ENCODE measurements around the gene COX4I2.
"Not testable (repeated sequence)": the region's sequence is repeated elsewhere in the genome, so short reads cannot be mapped to it uniquely, and the experiment has no call there.

Gene COX4I2

GRCh38 chr20:31608251-31608945 lies 29.3 kb upstream of the COX4I2 start:
- DNase-seq (ENCODE audit: low read depth) = no peak
- no peak overlapping the region for H3K4me3 ChIP-seq (ENCODE audit: low read depth, low read length)
- TF ChIP-seq, protein P1, sequence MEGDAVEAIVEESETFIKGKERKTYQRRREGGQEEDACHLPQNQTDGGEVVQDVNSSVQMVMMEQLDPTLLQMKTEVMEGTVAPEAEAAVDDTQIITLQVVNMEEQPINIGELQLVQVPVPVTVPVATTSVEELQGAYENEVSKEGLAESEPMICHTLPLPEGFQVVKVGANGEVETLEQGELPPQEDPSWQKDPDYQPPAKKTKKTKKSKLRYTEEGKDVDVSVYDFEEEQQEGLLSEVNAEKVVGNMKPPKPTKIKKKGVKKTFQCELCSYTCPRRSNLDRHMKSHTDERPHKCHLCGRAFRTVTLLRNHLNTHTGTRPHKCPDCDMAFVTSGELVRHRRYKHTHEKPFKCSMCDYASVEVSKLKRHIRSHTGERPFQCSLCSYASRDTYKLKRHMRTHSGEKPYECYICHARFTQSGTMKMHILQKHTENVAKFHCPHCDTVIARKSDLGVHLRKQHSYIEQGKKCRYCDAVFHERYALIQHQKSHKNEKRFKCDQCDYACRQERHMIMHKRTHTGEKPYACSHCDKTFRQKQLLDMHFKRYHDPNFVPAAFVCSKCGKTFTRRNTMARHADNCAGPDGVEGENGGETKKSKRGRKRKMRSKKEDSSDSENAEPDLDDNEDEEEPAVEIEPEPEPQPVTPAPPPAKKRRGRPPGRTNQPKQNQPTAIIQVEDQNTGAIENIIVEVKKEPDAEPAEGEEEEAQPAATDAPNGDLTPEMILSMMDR (IDR thresholded peaks at IDR 0.05; ENCODE audit: low read depth, low read length, missing control alignments) = no peak

- H3K4me3 ChIP-seq (ENCODE audit: low read depth, low read length); DNase-seq (ENCODE audit: low read depth): not testable (repeated sequence)
These were observed 25.5 kb upstream of the COX4I2 start for GRCh38 chr20:31612271-31612640.

GRCh38 chr20:31615416-31615815 lies 22.3 kb upstream of the COX4I2 start:
- no peak overlapping the region for H3K4me3 ChIP-seq (ENCODE audit: low read depth, low read length)
- DNase-seq (ENCODE audit: low read depth) = no peak
- TF ChIP-seq, protein P1 (IDR thresholded peaks at IDR 0.05; ENCODE audit: low read depth, low read length, missing control alignments) = no peak

GRCh38 chr20:31617432-31618104 lies 20.1 kb upstream of the COX4I2 start:
- TF ChIP-seq, protein P1 (IDR thresholded peaks at IDR 0.05; ENCODE audit: low read depth, low read length, missing control alignments) = no peak
- no peak overlapping the region for H3K4me3 ChIP-seq (ENCODE audit: low read depth, low read length)
- DNase-seq (ENCODE audit: low read depth) = no peak

GRCh38 chr20:31620246-31620645 lies 17.5 kb upstream of the COX4I2 start:
- TF ChIP-seq, protein P1 (IDR thresholded peaks at IDR 0.05; ENCODE audit: low read depth, low read length, missing control alignments) = no peak
- H3K4me3 ChIP-seq (ENCODE audit: low read depth, low read length) = no peak overlapping the region
- no peak for DNase-seq (ENCODE audit: low read depth)

DNA sequence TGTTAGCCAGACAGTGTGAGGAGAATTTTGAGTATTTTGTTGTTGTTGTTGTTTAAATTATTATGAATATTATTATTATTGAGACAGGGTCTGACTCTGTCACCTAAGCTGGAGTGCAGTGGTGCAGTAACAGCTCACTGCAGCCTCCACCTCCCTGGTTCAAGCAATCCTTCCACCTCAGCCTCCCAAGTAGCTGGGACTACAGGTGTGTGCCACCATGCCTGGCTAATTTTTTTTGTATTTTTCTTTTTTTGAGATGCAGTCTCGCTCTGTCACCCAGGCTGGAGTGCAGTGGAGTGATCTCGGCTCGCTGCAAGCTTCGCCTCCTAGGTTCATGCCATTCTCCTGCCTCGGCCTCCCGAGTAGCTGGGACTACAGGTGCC lies 14.6 kb upstream of the COX4I2 start:
- H3K4me3 ChIP-seq (ENCODE audit: low read depth, low read length) = not testable (repeated sequence)

DNA sequence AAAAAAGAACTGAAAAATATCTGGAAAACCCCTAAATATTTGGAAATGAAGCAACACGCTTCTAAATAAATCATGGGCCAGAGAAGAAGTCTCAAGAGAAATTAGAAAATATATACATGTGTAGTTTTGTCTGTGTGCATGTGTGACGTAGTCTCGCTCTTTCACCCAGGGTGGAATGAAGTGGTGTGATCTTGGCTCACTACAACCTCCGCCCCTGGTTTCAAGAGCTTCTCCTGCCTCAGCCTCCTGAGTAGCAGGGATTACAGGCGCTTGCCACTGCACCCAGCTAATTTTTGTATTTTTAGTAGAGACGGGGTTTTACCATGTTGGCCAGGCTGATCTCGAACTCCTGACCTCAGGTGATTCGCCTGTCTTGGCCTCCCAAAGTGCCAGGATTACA lies 11.2 kb upstream of the COX4I2 start:
- not testable (repeated sequence) for DNase-seq (ENCODE audit: low read depth); H3K4me3 ChIP-seq (ENCODE audit: low read depth, low read length)

More for the DNA sequence above, 14.6 kb upstream of the COX4I2 start:
- DNase-seq (ENCODE audit: low read depth) = not testable (repeated sequence)

DNA sequence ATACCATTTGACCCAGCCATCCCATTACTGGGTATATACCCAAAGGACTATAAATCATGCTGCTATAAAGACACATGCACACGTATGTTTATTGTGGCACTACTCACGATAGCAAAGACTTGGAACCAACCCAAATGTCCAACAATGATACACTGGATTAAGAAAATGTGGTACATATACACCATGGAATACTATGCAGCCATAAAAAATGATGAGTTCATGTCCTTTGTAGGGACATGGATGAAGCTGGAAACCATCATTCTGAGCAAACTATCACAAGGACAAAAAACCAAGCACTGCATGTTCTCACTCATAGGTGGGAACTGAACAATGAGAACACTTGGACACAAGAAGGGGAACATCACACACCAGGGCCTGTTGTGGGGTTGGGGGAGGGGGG lies 9.7 kb upstream of the COX4I2 start:
- not testable (repeated sequence) for H3K4me3 ChIP-seq (ENCODE audit: low read depth, low read length); DNase-seq (ENCODE audit: low read depth)

DNA sequence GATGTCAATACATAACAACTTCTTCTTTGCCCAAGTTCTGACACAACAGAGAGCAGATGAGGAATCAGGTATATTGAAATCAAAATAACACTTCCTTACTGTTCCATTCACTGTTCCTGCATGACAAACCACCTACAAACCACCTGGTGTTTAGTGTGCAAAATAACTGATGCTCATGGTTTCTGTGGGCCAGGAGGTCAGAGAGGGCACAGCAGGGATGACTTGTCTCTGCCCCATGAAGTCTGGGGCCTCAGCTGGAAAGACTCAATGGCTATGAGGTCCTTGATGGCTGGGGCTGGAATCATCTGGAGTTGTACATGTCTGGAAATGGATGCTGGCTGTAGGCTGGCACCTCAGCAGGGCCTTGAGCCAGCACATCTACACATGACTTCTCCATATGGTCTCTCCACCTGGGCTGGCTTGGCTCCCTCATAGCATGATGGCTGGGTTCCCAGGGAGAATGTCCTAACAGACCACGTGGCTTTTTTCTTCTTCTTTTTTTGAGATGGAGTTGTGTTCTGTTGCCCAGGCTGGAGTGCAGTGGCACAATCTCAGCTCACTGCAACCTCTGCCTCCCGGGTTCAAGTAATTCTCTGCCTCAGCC lies 7.4 kb upstream of the COX4I2 start:
- H3K4me3 ChIP-seq (ENCODE audit: low read depth, low read length) = no peak overlapping the region
- TF ChIP-seq, protein P1 (IDR thresholded peaks at IDR 0.05; ENCODE audit: low read depth, low read length, missing control alignments) = no peak
- DNase-seq (ENCODE audit: low read depth) = no peak
